ENCODE results near the gene LYVE1.

LYVE1 gene

GRCh38 chr11:10591741-10592140 lies 23.3 kb upstream of the LYVE1 start:
- no peak for DNase-seq

GRCh38 chr11:10590218-10590915 lies 21.9 kb upstream of the LYVE1 start:
- DNase-seq = no peak

GRCh38 chr11:10588904-10589303 lies 20.4 kb upstream of the LYVE1 start:
- no peak for DNase-seq

GRCh38 chr11:10587995-10588394 lies 19.5 kb upstream of the LYVE1 start:
- DNase-seq = no peak

- DNase-seq = no peak
Measured at GRCh38 chr11:10587388-10587787, 18.9 kb upstream of the LYVE1 start.

GRCh38 chr11:10584071-10584501 lies 15.6 kb upstream of the LYVE1 start:
- no peak for DNase-seq

GRCh38 chr11:10581481-10582019 lies 13.1 kb upstream of the LYVE1 start:
- peak in 4 of 14 donors; percentile 22 to 51 (median 45) for DNase-seq

GRCh38 chr11:10580623-10581022 lies 12.2 kb upstream of the LYVE1 start:
- no peak for DNase-seq

GRCh38 chr11:10579700-10580099 lies 11.2 kb upstream of the LYVE1 start:
- DNase-seq = no peak

- DNase-seq = no peak
Measured at GRCh38 chr11:10576035-10576398, 7.6 kb upstream of the LYVE1 start.

- DNase-seq = no peak
Measured at GRCh38 chr11:10575346-10576034, 7.0 kb upstream of the LYVE1 start.

GRCh38 chr11:10573556-10573955 lies 5.1 kb upstream of the LYVE1 start:
- DNase-seq = no peak

GRCh38 chr11:10573028-10573427 lies 4.6 kb upstream of the LYVE1 start:
- DNase-seq = no peak

- DNase-seq = no peak
Measured at GRCh38 chr11:10572533-10572932, 4.1 kb upstream of the LYVE1 start.

- no peak for DNase-seq
Measured at GRCh38 chr11:10567446-10567845, 1.0 kb downstream of the LYVE1 start.

- no peak for DNase-seq
Measured at GRCh38 chr11:10566257-10566957, 2.1 kb downstream of the LYVE1 start.

- no peak for DNase-seq
Measured at GRCh38 chr11:10565493-10565892, 3.0 kb downstream of the LYVE1 start.

GRCh38 chr11:10564696-10565318 lies 3.7 kb downstream of the LYVE1 start:
- DNase-seq = no peak

GRCh38 chr11:10564030-10564429 lies 4.4 kb downstream of the LYVE1 start:
- DNase-seq = no peak

GRCh38 chr11:10561947-10562346 lies 6.5 kb downstream of the LYVE1 start:
- DNase-seq = no peak

GRCh38 chr11:10561043-10561818 lies 7.2 kb downstream of the LYVE1 start:
- no peak for DNase-seq

GRCh38 chr11:10558288-10558687 lies 10.2 kb downstream of the LYVE1 start:
- DNase-seq = no peak
